SK-N-SH (cell line): Measurements from ENCODE around the gene GAPVD1.

ENCODE experiments used
- EZH2phosphoT487 ChIP-seq: fragments of 200-600 bp; sonication (generic); IDR thresholded peaks from 2 replicates; pipeline ENCODE4 v1.6.1; 2017; ENCODE audit warnings: low read depth, mixed run types, mild to moderate bottlenecking, antibody characterized with exemption, moderate library complexity, borderline replicate concordance
- FOSL2 ChIP-seq: IDR thresholded peaks from 2 replicates; pipeline ENCODE4 v1.4.0; 2012; ENCODE audit warnings: low read depth, mild to moderate bottlenecking, moderate library complexity, borderline replicate concordance
- POLR2AphosphoS5 ChIP-seq: IDR thresholded peaks from 2 replicates; pipeline ENCODE4 v1.6.1; 2012; ENCODE audit warnings: low read depth, low read length
- RXRA ChIP-seq: IDR thresholded peaks from 2 replicates; pipeline ENCODE4 v1.4.0; 2012; ENCODE audit warnings: low read depth, mild to moderate bottlenecking, borderline replicate concordance
- ZBTB33 ChIP-seq: IDR thresholded peaks from 2 replicates; pipeline ENCODE4 v1.4.0; 2012; ENCODE audit warnings: low read depth, borderline replicate concordance
- TF ChIP-seq, protein P1 (sequence below): fragments of 200-600 bp; sonication (generic); IDR thresholded peaks from 2 replicates; pipeline ENCODE4 v1.6.1; 2017; ENCODE audit warnings: antibody characterized with exemption, mild to moderate bottlenecking, moderate library complexity

DNA sequence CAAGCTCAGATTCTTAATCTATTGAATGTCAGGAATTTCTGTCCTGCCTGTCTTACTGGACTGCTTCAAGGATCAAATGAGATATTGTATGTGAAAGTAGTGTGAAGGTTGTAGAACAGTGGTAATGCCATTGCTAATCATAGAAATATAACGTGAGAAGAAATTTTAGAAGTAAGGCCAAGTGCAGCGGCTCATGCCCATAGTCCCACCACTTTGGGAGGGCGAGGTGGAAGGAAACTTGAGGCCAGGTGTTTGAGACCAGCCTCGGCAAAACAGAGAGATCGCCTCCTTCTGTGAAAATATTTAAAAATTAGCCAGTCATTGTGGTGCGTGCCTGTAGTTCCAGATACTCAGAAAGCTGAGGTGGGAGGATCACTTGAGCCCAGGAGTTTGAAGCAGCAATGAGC is 15.4 kb upstream of the GAPVD1 start:
- TF ChIP-seq ZBTB33: no peak
- TF ChIP-seq POLR2AphosphoS5: no peak
- TF ChIP-seq, protein P1, sequence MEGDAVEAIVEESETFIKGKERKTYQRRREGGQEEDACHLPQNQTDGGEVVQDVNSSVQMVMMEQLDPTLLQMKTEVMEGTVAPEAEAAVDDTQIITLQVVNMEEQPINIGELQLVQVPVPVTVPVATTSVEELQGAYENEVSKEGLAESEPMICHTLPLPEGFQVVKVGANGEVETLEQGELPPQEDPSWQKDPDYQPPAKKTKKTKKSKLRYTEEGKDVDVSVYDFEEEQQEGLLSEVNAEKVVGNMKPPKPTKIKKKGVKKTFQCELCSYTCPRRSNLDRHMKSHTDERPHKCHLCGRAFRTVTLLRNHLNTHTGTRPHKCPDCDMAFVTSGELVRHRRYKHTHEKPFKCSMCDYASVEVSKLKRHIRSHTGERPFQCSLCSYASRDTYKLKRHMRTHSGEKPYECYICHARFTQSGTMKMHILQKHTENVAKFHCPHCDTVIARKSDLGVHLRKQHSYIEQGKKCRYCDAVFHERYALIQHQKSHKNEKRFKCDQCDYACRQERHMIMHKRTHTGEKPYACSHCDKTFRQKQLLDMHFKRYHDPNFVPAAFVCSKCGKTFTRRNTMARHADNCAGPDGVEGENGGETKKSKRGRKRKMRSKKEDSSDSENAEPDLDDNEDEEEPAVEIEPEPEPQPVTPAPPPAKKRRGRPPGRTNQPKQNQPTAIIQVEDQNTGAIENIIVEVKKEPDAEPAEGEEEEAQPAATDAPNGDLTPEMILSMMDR: no peak
- TF ChIP-seq RXRA: no peak
- TF ChIP-seq EZH2phosphoT487: no peak
- TF ChIP-seq FOSL2: no peak
